Esophagus muscularis mucosa (tissue), 3 donors: ENCODE results near the gene SMIM1.

Source experiments
- POLR2A ChIP-seq: fragments of 450-650 bp; IDR thresholded peaks from one replicate; pipeline ENCODE4 v1.6.1; 2017; ENCODE audit warnings: antibody characterized with exemption, moderate library complexity, mild to moderate bottlenecking, low read depth
- TF ChIP-seq, protein P1 (sequence below), 3 experiments: fragments of 200-600 bp in 2 of 3; fragments of 450-650 bp in 1 of 3; sonication (generic) in 2 of 3; IDR thresholded peaks; one replicate each; pipeline ENCODE4 v1.5.1; 2017 to 2019; ENCODE audit warnings: antibody characterized with exemption in 3 of 3, mild to moderate bottlenecking in 2 of 3, moderate library complexity in 1 of 3

GRCh38 chr1:3740752-3741151, 31.8 kb upstream of the SMIM1 start:
- TF ChIP-seq, protein P1, sequence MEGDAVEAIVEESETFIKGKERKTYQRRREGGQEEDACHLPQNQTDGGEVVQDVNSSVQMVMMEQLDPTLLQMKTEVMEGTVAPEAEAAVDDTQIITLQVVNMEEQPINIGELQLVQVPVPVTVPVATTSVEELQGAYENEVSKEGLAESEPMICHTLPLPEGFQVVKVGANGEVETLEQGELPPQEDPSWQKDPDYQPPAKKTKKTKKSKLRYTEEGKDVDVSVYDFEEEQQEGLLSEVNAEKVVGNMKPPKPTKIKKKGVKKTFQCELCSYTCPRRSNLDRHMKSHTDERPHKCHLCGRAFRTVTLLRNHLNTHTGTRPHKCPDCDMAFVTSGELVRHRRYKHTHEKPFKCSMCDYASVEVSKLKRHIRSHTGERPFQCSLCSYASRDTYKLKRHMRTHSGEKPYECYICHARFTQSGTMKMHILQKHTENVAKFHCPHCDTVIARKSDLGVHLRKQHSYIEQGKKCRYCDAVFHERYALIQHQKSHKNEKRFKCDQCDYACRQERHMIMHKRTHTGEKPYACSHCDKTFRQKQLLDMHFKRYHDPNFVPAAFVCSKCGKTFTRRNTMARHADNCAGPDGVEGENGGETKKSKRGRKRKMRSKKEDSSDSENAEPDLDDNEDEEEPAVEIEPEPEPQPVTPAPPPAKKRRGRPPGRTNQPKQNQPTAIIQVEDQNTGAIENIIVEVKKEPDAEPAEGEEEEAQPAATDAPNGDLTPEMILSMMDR (IDR thresholded peaks at IDR 0.05), result no peak
- TF ChIP-seq POLR2A, result no peak
